T-helper 17 cell (primary cell): ENCODE data around the gene LRRC46. TPM values are rescaled to one million over a fixed set of nuclear protein-coding genes. Genes with fewer than 3 reads are reported as not detected.

Source experiments
- ATAC-seq: fragments of 150-1000 bp; cut with Tn5 transposase; 2 replicates; pipeline ENCODE4 v1.10.0; 2021; ENCODE audit warnings: mild to moderate bottlenecking, moderate library complexity
- DNase-seq, 3 donors: peaks; one replicate each; pipeline versions ENCODE4 v3.0.0 to v3.0.0-alpha.2; 2020 to 2021
- H3K9me3 ChIP-seq: one replicate; pipeline ENCODE4 v1.7.0; 2013; ENCODE audit warnings: low read length, mild to moderate bottlenecking; ENCODE audit not compliant: control insufficient read depth, poor library complexity, severe bottlenecking
- H3K27ac Mint-ChIP-seq: one replicate; pipeline ENCODE4 v1.8.0; 2022; ENCODE audit warnings: mild to moderate bottlenecking, moderate library complexity, mixed read lengths
- H3K27me3 Mint-ChIP-seq: one replicate; pipeline ENCODE4 v1.8.0; 2022; ENCODE audit warnings: mixed read lengths
- H3K36me3 Mint-ChIP-seq: one replicate; pipeline ENCODE4 v1.8.0; 2022; ENCODE audit warnings: low read depth, mixed read lengths
- H3K4me1 Mint-ChIP-seq: one replicate; pipeline ENCODE4 v1.8.0; 2022; ENCODE audit warnings: mild to moderate bottlenecking, mixed read lengths
- H3K4me3 Mint-ChIP-seq: one replicate; pipeline ENCODE4 v1.8.0; 2022; ENCODE audit warnings: mild to moderate bottlenecking, moderate library complexity, mixed read lengths
- total RNA-seq, 4 donors: library from RNA in 2 of 4; stranded (reverse) in 2 of 4; gene quantifications; one replicate each; pipeline ENCODE4 v1.2.3 and lab custom pipeline; 2022 to 2026

LRRC46 gene
- total RNA-seq, 2 donors from 2014 or later, result 0.90 to 0.99 TPM

DNA sequence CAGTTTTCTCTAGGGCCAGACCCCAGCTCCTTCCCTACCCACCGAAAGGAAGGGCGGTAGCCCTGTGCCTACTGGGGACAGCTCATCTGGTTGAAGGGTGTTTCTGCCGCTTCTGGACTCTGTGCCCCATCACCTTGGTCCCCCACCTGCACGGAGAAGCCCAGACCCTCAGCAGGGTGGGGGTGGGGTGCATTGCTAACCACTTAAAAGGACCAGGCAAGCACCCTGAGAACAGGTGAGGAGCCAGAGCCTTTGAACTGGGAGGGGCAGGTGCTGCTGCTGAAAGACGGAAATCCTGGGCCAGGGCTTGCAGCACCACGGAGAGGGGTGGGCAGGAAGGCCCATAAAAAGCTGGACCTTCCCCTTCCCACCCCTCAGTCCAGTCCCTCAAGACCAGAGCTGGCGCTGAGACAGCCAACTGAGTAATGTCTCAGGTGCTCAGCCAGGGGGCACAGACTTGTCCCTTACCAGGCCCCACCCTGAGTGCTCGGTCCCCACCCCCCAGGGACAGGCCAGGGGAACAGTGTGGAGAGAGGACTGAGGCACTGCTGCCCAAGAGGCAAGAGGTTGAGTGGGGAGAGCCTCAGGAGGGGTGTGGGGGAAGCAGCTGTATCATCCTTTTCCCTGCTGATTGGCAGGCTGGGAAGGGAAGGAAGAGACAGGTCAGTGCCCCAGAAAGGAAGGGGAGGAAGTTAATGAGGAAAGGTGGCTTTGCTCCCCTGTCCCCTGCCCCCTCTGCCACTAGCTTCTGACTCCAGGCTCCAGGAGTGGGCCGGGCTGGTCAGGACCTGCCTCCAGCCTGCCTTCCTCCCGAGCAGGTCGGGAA, 53.6 kb downstream of the LRRC46 start:
- H3K4me3 Mint-ChIP-seq, result peak overlapping the region; percentile 33
- H3K27me3 Mint-ChIP-seq, result peaks cover 6% of the 10 kb centered on the region
- no peak overlapping the region for H3K27ac Mint-ChIP-seq
- H3K4me1 Mint-ChIP-seq, result peaks cover 26% of the 10 kb centered on the region
- no peak for DNase-seq
- no peaks in the 10 kb centered on the region for H3K9me3 ChIP-seq
- H3K36me3 Mint-ChIP-seq, result no peaks in the 10 kb centered on the region
- no peak for ATAC-seq

Other genes starting within 250 kb of the LRRC46 start
- gene KPNB1, start 181.8 kb upstream of the LRRC46 start, total RNA-seq, result 100 to 1,000 TPM; 183 to 196 TPM
- 1 to 10 TPM; 2.4 to 2.6 TPM for gene TBKBP1, start 137.5 kb upstream of the LRRC46 start, total RNA-seq
- 1 to 10 TPM; 7.9 to 8.8 TPM for gene TBX21, start 98.4 kb upstream of the LRRC46 start, total RNA-seq
- gene OSBPL7, start 9.9 kb upstream of the LRRC46 start, total RNA-seq, result 10 to 100 TPM; 52.4 to 59.6 TPM
- gene MRPL10, start 129 bp upstream of the LRRC46 start, total RNA-seq, result 10 to 100 TPM; 82.3 to 90.2 TPM
- gene SCRN2, start 9.6 kb downstream of the LRRC46 start, total RNA-seq, result 10 to 100 TPM; 21.4 to 27.1 TPM
- gene SP6, start 19.5 kb downstream of the LRRC46 start, total RNA-seq, result under 1 TPM; 0.20 to 0.21 TPM
- gene SP2, start 64.6 kb downstream of the LRRC46 start, total RNA-seq, result 10 to 100 TPM; 28.2 to 33.2 TPM
- gene PNPO, start 109.9 kb downstream of the LRRC46 start, total RNA-seq, result 10 to 100 TPM in 1 of 2 donors, 1 to 10 TPM in 1; 7.1 to 10.5 TPM
- gene PRR15L, start 126.2 kb downstream of the LRRC46 start, total RNA-seq, result not detected
- gene CDK5RAP3, start 139.4 kb downstream of the LRRC46 start, total RNA-seq, result 100 to 1,000 TPM; 228 to 231 TPM
- 1 to 10 TPM in 1 of 2 donors, not detected in 1; 1.0 TPM for gene COPZ2, start 206.1 kb downstream of the LRRC46 start, total RNA-seq
- 10 to 100 TPM; 41.2 to 42.2 TPM for gene NFE2L1, start 216.7 kb downstream of the LRRC46 start, total RNA-seq